Upper lobe of left lung (tissue), 4 donors: ENCODE results near the gene EGFL7.
"Not testable (repeated sequence)": the region's sequence is repeated elsewhere in the genome, so short reads cannot be mapped to it uniquely, and the experiment has no call there.

Experiments used
- EP300 ChIP-seq, 4 donors: sonication (generic); formaldehyde crosslinking; IDR thresholded peaks; one replicate each; pipeline ENCODE4 v1.5.1; 2017; ENCODE audit warnings: antibody characterized with exemption in 4 of 4, control low read depth in 2 of 4
- POLR2A ChIP-seq, 4 donors: fragments of 450-650 bp; IDR thresholded peaks; one replicate each; pipeline ENCODE4 v1.5.1; 2016 to 2017; ENCODE audit warnings: antibody characterized with exemption in 4 of 4, mild to moderate bottlenecking in 2 of 4
- TF ChIP-seq, protein P1 (sequence below), 6 experiments: fragments of 450-650 bp in 4 of 6; fragments of 200-600 bp in 2 of 6; sonication (generic) in 2 of 6; IDR thresholded peaks; one replicate each; pipeline ENCODE4 v1.5.1; 2016 to 2019; ENCODE audit warnings: antibody characterized with exemption in 6 of 6

DNA sequence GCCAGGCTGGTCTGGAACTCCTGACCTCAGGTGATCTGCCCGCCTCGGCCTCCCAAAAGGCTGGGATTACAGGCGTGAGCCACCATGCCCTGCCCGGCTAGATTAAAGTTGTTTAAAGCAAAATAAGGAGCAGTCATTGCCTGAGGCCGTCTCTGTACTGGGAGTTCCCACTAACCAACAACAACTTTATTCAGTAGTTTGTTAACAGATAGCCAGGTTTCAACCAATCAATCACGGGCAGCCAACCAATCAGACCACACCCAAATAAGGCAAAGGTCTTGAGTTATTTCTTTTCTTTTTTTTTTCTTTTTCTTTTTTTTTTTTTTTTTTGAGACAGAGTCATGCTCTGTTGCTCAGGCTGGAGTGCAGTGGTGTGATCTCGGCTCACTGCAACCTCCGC is 42.0 kb downstream of the EGFL7 start:
- TF ChIP-seq, protein P1, sequence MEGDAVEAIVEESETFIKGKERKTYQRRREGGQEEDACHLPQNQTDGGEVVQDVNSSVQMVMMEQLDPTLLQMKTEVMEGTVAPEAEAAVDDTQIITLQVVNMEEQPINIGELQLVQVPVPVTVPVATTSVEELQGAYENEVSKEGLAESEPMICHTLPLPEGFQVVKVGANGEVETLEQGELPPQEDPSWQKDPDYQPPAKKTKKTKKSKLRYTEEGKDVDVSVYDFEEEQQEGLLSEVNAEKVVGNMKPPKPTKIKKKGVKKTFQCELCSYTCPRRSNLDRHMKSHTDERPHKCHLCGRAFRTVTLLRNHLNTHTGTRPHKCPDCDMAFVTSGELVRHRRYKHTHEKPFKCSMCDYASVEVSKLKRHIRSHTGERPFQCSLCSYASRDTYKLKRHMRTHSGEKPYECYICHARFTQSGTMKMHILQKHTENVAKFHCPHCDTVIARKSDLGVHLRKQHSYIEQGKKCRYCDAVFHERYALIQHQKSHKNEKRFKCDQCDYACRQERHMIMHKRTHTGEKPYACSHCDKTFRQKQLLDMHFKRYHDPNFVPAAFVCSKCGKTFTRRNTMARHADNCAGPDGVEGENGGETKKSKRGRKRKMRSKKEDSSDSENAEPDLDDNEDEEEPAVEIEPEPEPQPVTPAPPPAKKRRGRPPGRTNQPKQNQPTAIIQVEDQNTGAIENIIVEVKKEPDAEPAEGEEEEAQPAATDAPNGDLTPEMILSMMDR (IDR thresholded peaks at IDR 0.05) = not testable (repeated sequence)
- not testable (repeated sequence) for TF ChIP-seq POLR2A, EP300 (IDR thresholded peaks at IDR 0.05)
